Right cardiac atrium (tissue), 5 donors: ENCODE measurements around the gene ITGA7. TPM values are rescaled to one million over a fixed set of nuclear protein-coding genes. Genes with fewer than 3 reads are reported as not detected.

Source experiments
- ATAC-seq, 2 donors: fragments of 200-7000 bp; cut with Tn5 transposase; one replicate each; pipeline versions ENCODE4 v1.8.0 to v1.9.1; 2020; ENCODE audit warnings: moderate library complexity in 2 of 2, mild to moderate bottlenecking in 1 of 2
- DNase-seq, 3 donors: peaks; one replicate each; pipeline ENCODE4 v3.0.0-alpha.2; 2020
- H3K27ac ChIP-seq: one replicate; pipeline ENCODE4 v1.5.1; 2013; ENCODE audit warnings: mild to moderate bottlenecking, low read length, control low read depth, moderate library complexity
- H3K27me3 ChIP-seq: one replicate; pipeline ENCODE4 v1.6.1; 2013; ENCODE audit not compliant: control insufficient read depth, insufficient read depth
- H3K4me1 ChIP-seq: one replicate; pipeline ENCODE4 v1.6.1; 2013; ENCODE audit warnings: low read length; ENCODE audit not compliant: control insufficient read depth, insufficient read depth
- H3K4me3 ChIP-seq: one replicate; pipeline ENCODE4 v1.5.1; 2013; ENCODE audit warnings: low read length, control low read depth
- H3K9me3 ChIP-seq: one replicate; pipeline ENCODE4 v1.6.1; 2013; ENCODE audit warnings: low read length; ENCODE audit not compliant: control insufficient read depth
- WGBS: extraction: QIAGEN DNeasy Blood & Tissue Kit; methylation state at CpG from one replicate; pipeline ENCODE4 v1.1.7; 2013; 5-methylcytosine and 5-hydroxymethylcytosine counted together
- intact Hi-C, 4 donors: fragments of 100-400 bp; cut with DNase I; formaldehyde crosslinking; loops; one replicate each; pipeline versions ENCODE4 v1.11.0 to v1.14.0; 2022 to 2023
- long read RNA-seq, 4 donors: library from polyadenylated mRNA; unstranded; transcript quantifications; one replicate each; pipeline ENCODE4 v2.0.0, GENCODE V29; 2020 to 2021
- polyA plus RNA-seq: library from polyadenylated mRNA; stranded (reverse); fragments of 200-250 nt; gene quantifications from one replicate; pipeline ENCODE4 v1.2.3, GENCODE V29; 2013
- total RNA-seq, 4 donors: library from RNA; stranded (reverse); fragmentation: NEBNext Ultra II Directional; extraction: Animal tissue kit (Norgen Biotek cat#: 25700); gene quantifications; one replicate each; pipeline ENCODE4 v1.2.1, GENCODE V29; 2021
- donor health status: healthy with polysubstance abuse.
- donor health status: DM: no; HTN: yes; CAD: no.
- donor health status: DM: no; HTN: no; CAD: no.
- donor health status: DM: no; HTN: yes; CAD: no; lungs with severe emphysema.
- donor health status: DM: yes; HTN: yes; CAD: no.

The ITGA7 gene, protein sequence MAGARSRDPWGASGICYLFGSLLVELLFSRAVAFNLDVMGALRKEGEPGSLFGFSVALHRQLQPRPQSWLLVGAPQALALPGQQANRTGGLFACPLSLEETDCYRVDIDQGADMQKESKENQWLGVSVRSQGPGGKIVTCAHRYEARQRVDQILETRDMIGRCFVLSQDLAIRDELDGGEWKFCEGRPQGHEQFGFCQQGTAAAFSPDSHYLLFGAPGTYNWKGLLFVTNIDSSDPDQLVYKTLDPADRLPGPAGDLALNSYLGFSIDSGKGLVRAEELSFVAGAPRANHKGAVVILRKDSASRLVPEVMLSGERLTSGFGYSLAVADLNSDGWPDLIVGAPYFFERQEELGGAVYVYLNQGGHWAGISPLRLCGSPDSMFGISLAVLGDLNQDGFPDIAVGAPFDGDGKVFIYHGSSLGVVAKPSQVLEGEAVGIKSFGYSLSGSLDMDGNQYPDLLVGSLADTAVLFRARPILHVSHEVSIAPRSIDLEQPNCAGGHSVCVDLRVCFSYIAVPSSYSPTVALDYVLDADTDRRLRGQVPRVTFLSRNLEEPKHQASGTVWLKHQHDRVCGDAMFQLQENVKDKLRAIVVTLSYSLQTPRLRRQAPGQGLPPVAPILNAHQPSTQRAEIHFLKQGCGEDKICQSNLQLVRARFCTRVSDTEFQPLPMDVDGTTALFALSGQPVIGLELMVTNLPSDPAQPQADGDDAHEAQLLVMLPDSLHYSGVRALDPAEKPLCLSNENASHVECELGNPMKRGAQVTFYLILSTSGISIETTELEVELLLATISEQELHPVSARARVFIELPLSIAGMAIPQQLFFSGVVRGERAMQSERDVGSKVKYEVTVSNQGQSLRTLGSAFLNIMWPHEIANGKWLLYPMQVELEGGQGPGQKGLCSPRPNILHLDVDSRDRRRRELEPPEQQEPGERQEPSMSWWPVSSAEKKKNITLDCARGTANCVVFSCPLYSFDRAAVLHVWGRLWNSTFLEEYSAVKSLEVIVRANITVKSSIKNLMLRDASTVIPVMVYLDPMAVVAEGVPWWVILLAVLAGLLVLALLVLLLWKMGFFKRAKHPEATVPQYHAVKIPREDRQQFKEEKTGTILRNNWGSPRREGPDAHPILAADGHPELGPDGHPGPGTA
- 100 to 1,000 TPM; 465 to 674 (median 604) TPM for total RNA-seq
- polyA plus RNA-seq: 288 TPM
- long read RNA-seq, donor 1, full-length matches to known transcripts: 58 of 1,240 reads
- long read RNA-seq, donor 1, partial matches to known transcripts: 864 of 1,240 reads
- long read RNA-seq, donor 1, other reads (novel, unspliced or antisense): 318 of 1,240 reads
- long read RNA-seq, donor 2, full-length matches to known transcripts: 34 of 460 reads
- long read RNA-seq, donor 2, partial matches to known transcripts: 277 of 460 reads
- long read RNA-seq, donor 2, other reads (novel, unspliced or antisense): 149 of 460 reads
- long read RNA-seq, donor 3, full-length matches to known transcripts: 98 of 2,040 reads
- long read RNA-seq, donor 3, partial matches to known transcripts: 1,309 of 2,040 reads
- long read RNA-seq, donor 3, other reads (novel, unspliced or antisense): 633 of 2,040 reads
- long read RNA-seq, donor 4, full-length matches to known transcripts: 37 of 557 reads
- long read RNA-seq, donor 4, partial matches to known transcripts: 367 of 557 reads
- long read RNA-seq, donor 4, other reads (novel, unspliced or antisense): 153 of 557 reads

DNA sequence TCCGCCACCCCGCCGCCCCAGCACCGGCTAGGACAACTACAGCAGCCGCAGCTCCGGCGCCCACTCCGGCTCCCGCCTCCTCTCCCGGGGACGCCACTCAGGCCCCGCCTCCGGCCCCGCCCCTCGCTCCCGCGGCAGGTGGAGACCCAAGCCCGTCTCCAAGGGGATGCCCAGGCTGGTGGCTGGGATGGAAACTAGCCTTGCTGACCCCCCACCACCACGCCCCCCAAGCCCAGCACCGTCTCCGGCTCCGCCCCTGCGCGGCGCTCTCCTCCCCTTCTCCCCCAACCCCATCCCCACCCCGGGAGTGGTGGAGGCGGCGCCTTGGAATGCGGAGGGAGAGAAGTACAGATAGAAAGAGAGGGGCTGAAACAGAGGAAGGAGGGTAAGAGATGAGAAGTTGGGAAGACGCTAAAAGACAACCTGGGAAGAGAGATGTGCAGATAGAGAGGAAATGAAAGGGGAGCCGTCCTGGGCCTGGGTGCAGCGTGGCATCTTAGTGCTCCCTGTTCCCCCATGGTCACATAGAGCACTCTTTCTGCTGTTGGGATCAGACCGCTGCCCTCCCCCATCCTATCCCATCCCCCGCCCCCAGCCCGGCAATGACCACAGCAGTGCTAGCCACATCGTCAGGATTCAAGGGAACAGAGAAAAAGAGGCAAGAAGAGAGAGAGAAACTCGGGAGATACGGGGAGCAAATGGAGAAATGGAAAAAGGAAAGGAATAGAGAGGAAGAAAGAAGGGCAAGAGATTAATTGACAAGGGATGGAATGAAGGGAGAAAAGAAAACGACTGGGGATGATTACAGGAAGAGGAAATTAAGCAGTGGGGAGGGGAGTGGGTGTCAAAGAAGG lies at the start of gene ITGA7:
Gene ITGA7, minus strand, starts transcription at position 64 of the 854 bp plus-strand sequence. CDS start 222 bp downstream, outside the sequence.
- ATAC-seq (peak; percentile 58 to 69), DNase-seq (peak; percentile 81 to 94 (median 93))
- Histone ChIP-seq H3K4me1 (peaks cover 13% of the 10 kb centered on the region), H3K27ac (peak within 1 kb of the TSS; percentile 97), H3K9me3 (no peaks in the 10 kb centered on the region), H3K27me3 (no peaks in the 10 kb centered on the region), H3K4me3 (peak within 1 kb of the TSS; percentile 81)
- WGBS: under 1% methylated on average over 39 of the region's 39 CpGs
- intact Hi-C loops: no loop called here

DNA sequence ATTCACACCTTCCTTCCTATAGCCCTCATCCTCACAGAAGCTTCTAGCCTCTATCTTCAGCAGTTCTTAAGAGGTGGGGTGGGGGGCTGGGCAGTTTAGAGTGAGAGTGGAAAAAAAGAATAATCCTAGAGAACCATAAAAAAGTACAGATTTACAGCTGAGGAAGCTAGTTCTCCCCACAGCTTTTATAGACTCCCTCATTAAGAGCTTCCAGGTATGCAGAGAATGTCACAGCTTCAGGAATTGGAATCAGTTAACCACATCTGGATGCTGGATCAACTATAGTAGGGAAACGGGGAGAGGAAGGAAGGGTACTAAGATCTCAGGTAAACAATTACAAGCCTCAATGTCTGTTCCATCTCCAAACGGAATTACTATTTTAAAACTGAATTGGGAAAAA lies 47.5 kb upstream of the ITGA7 start:
- Histone ChIP-seq H3K4me1 (peaks cover 1% of the 10 kb centered on the region), H3K27ac (no peak overlapping the region), H3K9me3 (no peaks in the 10 kb centered on the region), H3K4me3 (no peak overlapping the region), H3K27me3 (no peaks in the 10 kb centered on the region)
- DNase-seq (no peak), ATAC-seq (no peak)
- intact Hi-C loops: no loop called here
- 45% methylated on average over 2 of the region's 2 CpGs for WGBS

DNA sequence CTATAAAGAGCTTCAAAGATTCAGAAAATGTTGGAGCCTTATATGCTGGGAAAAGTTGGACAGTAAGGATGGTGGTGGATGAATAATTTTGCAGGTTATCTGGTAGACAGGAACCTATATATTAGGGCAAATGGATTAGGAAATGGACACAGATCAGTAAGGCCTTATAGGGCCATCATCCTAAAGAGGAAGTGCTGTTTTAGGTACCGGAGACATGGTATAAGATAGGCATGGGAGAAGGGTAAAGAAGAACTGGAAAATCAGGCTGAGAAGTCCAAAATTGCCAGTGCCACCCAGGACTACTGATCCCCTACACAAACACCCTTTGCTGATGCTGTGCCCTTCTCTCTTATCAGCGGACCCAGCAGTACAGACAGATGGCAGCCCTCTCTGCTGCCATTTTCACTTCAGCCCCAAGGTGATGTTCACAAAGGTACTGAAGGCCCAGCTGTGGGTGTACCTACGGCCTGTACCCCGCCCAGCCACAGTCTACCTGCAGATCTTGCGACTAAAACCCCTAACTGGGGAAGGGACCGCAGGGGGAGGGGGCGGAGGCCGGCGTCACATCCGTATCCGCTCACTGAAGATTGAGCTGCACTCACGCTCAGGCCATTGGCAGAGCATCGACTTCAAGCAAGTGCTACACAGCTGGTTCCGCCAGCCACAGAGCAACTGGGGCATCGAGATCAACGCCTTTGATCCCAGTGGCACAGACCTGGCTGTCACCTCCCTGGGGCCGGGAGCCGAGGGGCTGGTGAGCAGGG lies 40.7 kb upstream of the ITGA7 start:
- peak in 1 of 3 donors; percentile 57 for DNase-seq
- intact Hi-C loops: loop anchor here in 3 of 4 donors (5.0 to 10.0 kb wide), 2 partner anchors 46 to 189 kb away; no protein-coding TSS in a partner anchor

DNA sequence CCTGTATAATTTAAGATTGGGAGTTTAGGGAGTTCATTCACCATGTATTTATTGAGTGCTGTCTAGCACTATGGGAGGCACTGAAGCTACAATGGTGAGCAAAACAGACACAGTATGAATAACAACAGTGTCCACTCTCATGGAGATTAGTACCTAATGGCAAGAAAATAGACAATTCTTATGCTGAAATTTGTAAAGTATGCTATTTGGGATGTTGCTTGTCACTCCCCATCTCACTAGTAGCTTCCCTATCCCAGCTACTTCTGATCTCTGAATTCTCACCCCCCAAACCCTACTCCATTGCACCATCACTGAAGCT lies 39.2 kb upstream of the ITGA7 start:
- no peak overlapping the region for H3K4me3 ChIP-seq
- H3K27me3 ChIP-seq: no peaks in the 10 kb centered on the region
- H3K27ac ChIP-seq: no peak overlapping the region
- no peak for ATAC-seq
- no peak for DNase-seq
- no peaks in the 10 kb centered on the region for H3K9me3 ChIP-seq
- intact Hi-C loops: loop anchor here in 3 of 4 donors (5.0 to 10.0 kb wide), 2 partner anchors 48 to 190 kb away; no protein-coding TSS in a partner anchor
- peaks cover 3% of the 10 kb centered on the region for H3K4me1 ChIP-seq

More for the DNA sequence above, 40.7 kb upstream of the ITGA7 start:
- Histone ChIP-seq H3K27me3 (no peaks in the 10 kb centered on the region), H3K27ac (no peak overlapping the region), H3K4me3 (no peak overlapping the region), H3K4me1 (peaks cover 3% of the 10 kb centered on the region), H3K9me3 (no peaks in the 10 kb centered on the region)
- 85% methylated on average over 18 of the region's 18 CpGs for WGBS
- ATAC-seq: no peak

DNA sequence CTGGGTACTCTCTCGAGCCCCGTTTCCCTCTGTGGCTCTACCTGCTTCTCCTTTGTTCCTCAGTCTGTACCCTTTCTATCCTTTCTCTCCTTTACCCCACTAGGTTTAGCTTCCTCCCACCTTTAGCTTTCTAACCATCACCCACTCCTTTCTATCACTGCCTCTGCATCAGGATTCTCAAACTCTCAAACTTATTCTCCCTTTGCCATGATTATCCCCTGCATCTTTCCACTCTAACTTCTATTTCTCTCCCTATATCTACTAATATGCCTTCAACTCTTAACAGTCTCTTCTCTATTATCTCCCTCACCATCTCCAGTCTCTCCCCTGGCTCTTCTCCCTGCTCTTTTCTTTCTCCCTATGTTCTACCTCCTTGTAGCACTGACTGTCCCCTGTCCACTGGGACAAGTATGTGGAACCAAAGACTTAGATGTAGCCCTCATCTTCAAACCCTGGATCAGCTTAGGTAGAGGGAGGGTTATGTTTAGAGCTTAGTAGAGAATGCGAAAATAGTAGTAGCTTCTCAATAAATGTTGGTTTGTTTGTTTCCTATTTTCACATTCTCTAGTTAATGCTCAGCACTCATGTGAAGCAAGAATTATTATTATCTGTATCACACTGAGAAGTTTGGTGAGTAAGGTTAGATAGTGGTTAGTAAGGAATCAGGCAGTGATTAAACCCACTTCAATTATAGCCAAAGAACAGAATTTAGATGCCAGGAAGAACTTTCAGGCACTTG lies 38.6 kb upstream of the ITGA7 start:
- DNase-seq (no peak), ATAC-seq (no peak)
- no peak overlapping the region for H3K4me3 ChIP-seq
- peak overlapping the region; percentile 12 for H3K27ac ChIP-seq
- H3K4me1 ChIP-seq: peaks cover 3% of the 10 kb centered on the region
- H3K27me3 ChIP-seq: no peaks in the 10 kb centered on the region
- intact Hi-C loops: loop anchor here in 3 of 4 donors (5.0 to 10.0 kb wide), 2 partner anchors 48 to 191 kb away; no protein-coding TSS in a partner anchor
- no peaks in the 10 kb centered on the region for H3K9me3 ChIP-seq
- 37% methylated on average over 3 of the region's 3 CpGs for WGBS

DNA sequence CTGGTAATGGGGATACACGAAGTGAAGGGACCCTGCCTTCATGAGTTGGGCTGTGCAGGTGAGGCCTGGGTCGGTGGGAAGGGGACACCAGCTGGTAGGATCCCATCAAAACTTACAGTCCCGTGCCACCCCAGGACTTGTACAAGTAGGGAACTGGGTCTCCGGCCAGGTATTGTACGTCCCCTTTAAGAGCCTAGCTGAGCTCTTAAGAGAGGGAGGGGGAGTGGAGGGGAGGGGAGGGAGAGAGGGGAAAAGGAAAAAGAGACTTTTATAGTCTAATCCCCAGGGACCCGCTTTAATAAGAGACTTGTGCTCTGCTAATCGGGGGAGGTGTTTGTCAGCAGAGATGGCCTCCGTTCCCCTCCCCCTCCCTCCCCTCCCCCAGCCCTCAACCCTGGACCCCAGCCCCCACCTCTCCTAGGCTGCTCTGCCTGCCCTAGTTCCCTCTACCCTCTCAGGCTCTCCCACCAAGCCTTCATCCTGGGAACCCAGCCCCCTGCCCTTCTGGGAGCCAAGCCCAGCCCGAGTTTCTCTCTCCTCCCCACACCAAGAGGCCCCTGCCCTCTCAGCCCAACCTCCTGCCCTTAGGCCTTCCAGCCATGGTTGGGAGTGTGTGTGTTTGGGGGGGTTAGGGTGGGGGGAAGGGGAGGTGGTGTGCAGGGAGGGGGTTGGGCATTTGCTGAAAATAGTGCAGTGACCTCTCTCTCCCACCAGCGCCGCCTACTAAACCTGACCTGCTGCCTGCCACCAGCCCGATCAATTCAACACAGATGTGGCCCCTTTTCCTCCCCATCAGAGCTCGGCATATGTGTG lies 37.9 kb upstream of the ITGA7 start:
- H3K27me3 ChIP-seq: no peaks in the 10 kb centered on the region
- peak; percentile 22 to 25 for ATAC-seq
- H3K4me3 ChIP-seq: no peak overlapping the region
- intact Hi-C loops: loop anchor here in 3 of 4 donors (5.0 to 10.0 kb wide), 2 partner anchors 49 to 192 kb away; no protein-coding TSS in a partner anchor
- peak in 2 of 3 donors; percentile 47 to 83 for DNase-seq
- H3K9me3 ChIP-seq: no peaks in the 10 kb centered on the region
- 11% methylated on average over 13 of the region's 13 CpGs for WGBS
- H3K4me1 ChIP-seq: peaks cover 2% of the 10 kb centered on the region
- peak overlapping the region; percentile 12 for H3K27ac ChIP-seq

DNA sequence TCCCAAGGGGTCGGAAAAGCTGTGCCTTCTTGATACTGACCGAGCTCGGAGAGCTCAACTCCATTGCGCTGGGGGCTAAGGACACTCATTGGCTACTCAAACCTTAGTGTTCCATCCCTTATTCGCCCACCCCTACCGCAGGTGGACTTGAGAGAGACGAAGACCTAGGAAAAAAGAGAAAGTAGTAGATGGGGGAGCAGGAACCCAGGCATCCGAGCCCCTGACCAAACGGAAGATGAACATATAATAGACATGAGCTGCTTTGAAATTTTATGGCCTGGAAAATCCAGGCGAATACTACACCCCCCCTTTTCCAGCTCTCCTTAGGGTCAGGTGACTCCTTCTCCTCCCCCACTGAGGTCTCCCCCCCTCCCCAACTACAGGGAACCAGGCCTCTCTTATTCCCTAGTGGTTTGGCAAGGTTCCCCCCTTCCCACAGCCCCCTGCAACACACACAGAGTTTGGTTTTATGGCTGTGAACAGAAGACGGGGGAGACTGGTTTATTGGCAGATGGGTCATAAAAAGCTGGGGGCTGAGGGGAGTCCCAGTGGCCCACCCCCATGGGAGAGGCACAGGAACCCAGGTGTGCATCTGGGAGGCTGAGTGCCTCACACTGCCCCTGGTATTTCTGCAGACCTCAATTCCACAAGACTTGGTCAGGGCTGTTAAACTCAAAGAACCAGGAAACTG lies 36.8 kb upstream of the ITGA7 start:
- Histone ChIP-seq H3K9me3 (no peaks in the 10 kb centered on the region), H3K4me1 (peaks cover 2% of the 10 kb centered on the region), H3K27ac (peak overlapping the region; percentile 1), H3K27me3 (no peaks in the 10 kb centered on the region), H3K4me3 (peak overlapping the region; percentile 98)
- 16% methylated on average over 11 of the region's 11 CpGs for WGBS
- ATAC-seq (peak; percentile 1), DNase-seq (peak in 1 of 3 donors; percentile 23)
- intact Hi-C loops: loop anchor here (5.0 to 10.0 kb wide), 3 partner anchors 50 to 193 kb away; partner anchors contain the start of gene DGKA (in 1 of the 4)
